Rectal smooth muscle tissue (tissue), 1 donor: Measurements from ENCODE around the gene ZNF705A.
A peak's percentile ranks its signal among the peaks of the same experiment; 100 is the strongest.
"Not testable (repeated sequence)": the region's sequence is repeated elsewhere in the genome, so short reads cannot be mapped to it uniquely, and the experiment has no call there.

Experiments
- H3K27ac ChIP-seq: one replicate; pipeline ENCODE4 v1.7.0; 2013; ENCODE audit warnings: low read depth, low read length, inconsistent platforms
- H3K27me3 ChIP-seq: one replicate; pipeline ENCODE4 v1.7.0; 2013; ENCODE audit warnings: low read length; ENCODE audit not compliant: control insufficient read depth, insufficient read depth
- H3K36me3 ChIP-seq: one replicate; pipeline ENCODE4 v1.7.0; 2013; ENCODE audit warnings: low read length; ENCODE audit not compliant: control insufficient read depth, insufficient read depth
- H3K4me1 ChIP-seq: one replicate; pipeline ENCODE4 v1.7.0; 2013; ENCODE audit warnings: low read length; ENCODE audit not compliant: control insufficient read depth, insufficient read depth
- H3K4me3 ChIP-seq: one replicate; pipeline ENCODE4 v1.7.0; 2013; ENCODE audit warnings: low read length
- H3K9ac ChIP-seq: one replicate; pipeline ENCODE4 v1.7.0; 2013; ENCODE audit warnings: low read length

Gene ZNF705A

DNA sequence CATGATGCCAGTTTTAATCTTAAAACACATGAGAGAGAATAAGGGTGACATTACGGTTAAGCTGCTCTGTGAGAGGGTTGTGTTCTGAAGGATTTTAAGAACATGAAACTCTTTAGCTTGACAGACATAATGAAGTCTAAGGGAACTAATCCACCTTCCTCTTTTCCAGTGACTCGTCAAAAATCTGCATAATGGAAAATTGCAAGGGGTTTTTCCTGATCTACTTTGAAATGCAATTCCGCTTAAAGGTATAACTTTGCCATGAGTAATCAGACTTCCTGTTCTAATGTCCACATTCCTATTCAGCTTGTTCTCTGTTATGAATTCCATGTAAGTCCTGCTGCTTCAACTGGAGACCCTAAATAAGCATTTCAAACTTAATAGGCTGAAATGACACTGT, at the start of gene ZNF705A:
ZNF705A (plus strand) TSS at position 171 of the 400 bp plus-strand sequence. CDS start 15,611 bp downstream, outside the sequence.
- Histone ChIP-seq H3K27me3 (no peaks in the 10 kb centered on the region), H3K27ac (no peak within 1 kb of the TSS), H3K36me3 (no peaks in the 10 kb centered on the region), H3K9ac (no peak within 1 kb of the TSS), H3K4me3 (no peak within 1 kb of the TSS), H3K4me1 (no peaks in the 10 kb centered on the region)

DNA sequence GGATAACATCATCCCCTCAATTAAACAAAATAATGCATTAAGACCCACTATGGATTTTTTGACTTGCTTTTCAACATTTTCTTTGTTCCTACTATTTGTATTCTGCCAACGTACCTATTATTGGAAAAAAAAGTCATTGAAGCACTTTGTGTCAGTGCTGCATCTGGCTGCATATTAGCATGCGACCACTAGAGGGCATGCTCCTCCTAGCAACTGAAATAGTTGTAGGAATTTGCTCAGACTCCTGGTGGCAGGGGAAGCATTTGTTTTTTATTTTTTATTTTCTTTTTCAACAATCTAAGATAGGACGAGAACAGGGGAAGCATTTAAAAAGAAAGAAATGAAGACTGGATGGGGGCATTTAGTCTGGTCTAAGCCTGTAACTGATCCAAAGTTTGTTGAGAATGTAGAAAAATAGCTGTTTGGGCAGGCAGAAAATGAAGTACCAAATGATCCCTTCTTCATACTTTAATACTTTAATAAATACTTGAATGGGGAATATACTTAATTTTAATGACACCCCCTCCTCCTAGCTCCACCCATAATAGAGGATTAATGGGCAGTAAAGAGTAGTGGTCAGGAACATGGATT, 47.9 kb upstream of the ZNF705A start:
- Histone ChIP-seq H3K4me1 (no peaks in the 10 kb centered on the region), H3K36me3 (no peaks in the 10 kb centered on the region), H3K4me3 (no peak overlapping the region), H3K27ac (no peak overlapping the region), H3K9ac (no peak overlapping the region), H3K27me3 (no peaks in the 10 kb centered on the region)

DNA sequence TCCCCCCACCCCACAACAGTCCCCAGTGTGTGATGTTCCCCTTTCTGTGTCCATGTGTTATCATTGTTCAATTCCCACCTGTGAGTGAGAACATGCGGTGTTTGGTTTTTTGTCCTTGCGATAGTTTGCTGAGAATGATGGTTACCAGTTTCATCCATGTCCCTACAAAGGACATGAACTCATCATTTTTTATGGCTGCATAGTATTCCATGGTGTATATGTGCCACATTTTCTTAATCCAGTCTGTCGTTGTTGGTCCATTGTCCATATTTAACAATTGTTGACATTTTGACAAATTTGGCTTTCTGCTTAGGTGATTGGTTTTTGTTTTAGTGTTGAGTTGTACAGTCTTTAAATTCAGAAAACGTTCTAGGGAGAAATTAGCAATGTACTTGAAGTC, 43.7 kb upstream of the ZNF705A start:
- H3K27ac ChIP-seq, H3K36me3 ChIP-seq, H3K4me1 ChIP-seq, H3K9ac ChIP-seq, H3K4me3 ChIP-seq, H3K27me3 ChIP-seq: not testable (repeated sequence)

DNA sequence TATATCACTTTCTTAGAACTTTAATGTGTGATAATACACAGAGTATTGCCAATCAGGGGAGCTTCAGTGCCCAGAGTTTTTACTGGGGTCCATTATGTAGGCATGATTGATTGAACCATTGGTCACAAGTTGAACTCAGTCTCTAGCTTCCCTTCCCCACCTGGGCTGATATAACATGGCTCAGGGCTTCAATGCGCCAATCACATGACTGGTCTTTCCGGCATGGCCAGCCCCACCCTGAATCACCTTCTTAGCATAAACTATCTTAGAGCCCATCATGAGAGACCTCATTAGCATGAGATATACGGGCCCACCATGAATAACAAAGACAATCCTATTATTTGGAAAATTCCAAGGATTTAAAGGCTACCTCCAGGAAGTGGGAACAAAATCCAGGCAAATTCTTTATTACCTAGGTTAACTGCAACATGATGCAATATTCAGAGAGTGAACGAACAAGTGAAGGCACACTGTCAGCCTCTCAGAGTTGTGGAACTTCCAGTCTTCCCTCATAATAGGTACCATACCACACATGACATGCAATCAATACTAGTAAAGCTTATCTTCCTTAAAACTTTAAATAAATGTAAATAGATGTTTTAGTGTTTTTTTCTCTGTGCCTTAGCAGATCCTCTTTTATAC, 36.6 kb upstream of the ZNF705A start:
- Histone ChIP-seq H3K4me3 (no peak overlapping the region), H3K27ac (no peak overlapping the region)

DNA sequence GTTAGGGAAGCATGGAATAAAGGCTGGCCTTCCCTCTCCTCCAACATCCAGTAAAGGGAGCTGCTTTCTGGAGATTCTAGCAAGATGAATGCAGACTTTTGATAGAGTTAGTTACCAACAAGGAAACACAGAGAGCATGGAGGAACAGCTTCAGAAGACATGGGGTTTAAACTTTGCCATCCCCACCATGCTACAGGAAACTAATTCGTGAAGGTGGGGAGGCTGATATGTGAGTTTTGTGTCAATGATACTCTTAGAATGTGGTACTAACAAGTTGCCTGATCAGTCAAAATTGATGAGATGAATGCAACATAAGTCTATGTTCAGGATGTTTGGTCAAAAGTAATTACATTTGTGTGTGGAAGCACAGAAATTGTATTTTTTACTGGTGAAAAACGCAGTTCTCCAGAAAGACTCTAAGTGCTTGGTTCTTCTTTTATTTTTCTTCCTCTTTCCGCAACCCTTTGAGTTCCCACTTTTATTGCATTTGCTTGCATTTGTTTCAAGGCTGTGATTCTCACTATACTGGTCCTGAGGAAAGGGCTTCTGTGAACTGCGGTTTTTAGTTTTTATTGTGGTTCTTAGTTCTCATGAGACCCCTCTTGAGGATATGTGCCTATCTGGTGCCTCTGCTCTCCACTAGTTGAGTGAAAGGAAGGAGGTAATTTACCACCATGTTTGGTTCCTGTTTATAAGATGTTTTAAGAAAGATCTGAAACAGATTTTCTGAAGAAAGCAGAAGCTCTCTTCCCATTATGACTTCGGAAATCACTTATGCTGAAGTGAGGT, 33.5 kb upstream of the ZNF705A start, which contains the start of gene CLEC4A:
CLEC4A (plus strand) TSS at position 494 of the 789 bp plus-strand sequence; CDS start at position 756, 262 bp downstream.
- no peak within 1 kb of the TSS for H3K27ac ChIP-seq
- no peaks in the 10 kb centered on the region for H3K4me1 ChIP-seq

More for the DNA sequence above, 36.6 kb upstream of the ZNF705A start:
- Histone ChIP-seq H3K36me3 (no peaks in the 10 kb centered on the region), H3K9ac (no peak overlapping the region), H3K4me1 (no peaks in the 10 kb centered on the region), H3K27me3 (no peaks in the 10 kb centered on the region)

DNA sequence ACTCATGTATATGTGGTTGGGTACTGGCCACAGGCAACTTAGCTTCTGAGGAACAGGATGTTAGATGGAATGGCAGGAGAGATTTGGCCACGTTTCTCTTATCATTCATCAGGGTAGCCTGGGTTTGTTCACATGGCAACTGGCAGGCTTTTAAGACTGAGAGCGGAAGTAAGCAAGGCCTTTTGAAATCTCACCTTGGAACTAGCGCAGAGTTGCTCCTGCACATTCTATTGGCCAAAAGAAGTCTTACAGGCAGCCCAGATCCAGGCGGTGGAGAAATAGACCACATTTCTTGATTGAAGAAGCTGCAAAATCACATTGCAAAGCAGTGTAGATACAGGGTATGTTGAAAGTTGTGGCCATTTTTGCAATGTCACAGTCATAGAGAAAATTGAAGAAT, 29.7 kb upstream of the ZNF705A start:
- no peak overlapping the region for H3K4me3 ChIP-seq
- H3K27ac ChIP-seq = no peak overlapping the region
- no peaks in the 10 kb centered on the region for H3K36me3 ChIP-seq
- H3K27me3 ChIP-seq = no peaks in the 10 kb centered on the region
- no peak overlapping the region for H3K9ac ChIP-seq
- H3K4me1 ChIP-seq = no peaks in the 10 kb centered on the region

More for the DNA sequence above, 33.5 kb upstream of the ZNF705A start, which contains the start of gene CLEC4A:
- no peaks in the 10 kb centered on the region for H3K27me3 ChIP-seq
- no peak within 1 kb of the TSS for H3K9ac ChIP-seq
- no peak within 1 kb of the TSS for H3K4me3 ChIP-seq
- H3K36me3 ChIP-seq = no peaks in the 10 kb centered on the region

DNA sequence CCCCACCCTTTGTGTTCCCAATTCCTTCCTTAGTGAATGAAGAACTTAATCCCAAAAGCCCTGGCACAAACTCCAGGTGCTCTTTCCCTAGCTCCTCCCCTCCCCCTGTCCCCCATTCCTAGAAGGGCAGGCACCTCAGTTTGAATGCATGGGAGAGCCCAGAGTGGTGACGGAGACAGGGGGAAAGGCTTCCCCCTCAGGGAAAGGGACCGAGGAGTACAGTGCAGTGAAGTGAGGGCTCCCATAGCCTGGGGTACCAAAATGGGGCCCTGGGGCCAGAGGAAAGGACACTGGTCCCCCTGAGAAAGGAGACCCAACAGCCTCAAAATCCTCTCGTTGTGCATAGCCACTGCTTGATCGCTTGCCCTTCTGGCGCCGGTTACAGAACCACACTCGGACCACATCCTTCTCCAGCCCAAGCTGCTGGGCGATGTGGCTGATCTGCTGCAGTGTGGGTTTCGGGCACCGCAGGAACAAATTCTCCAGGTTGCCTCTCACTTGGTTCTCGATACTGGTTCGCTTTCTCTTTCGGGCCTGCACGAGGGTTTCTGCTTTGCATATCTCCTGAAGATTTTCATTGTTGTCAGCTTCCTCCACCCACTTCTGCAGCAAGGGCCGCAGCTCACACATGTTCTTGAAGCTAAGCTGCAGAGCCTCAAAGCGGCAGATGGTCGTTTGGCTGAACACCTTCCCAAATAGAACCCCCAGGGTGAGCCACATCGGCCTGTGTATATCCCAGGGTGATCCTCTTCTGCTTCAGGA, 23.0 kb upstream of the ZNF705A start:
- not testable (repeated sequence) for H3K27me3 ChIP-seq, H3K4me3 ChIP-seq, H3K27ac ChIP-seq, H3K36me3 ChIP-seq, H3K9ac ChIP-seq, H3K4me1 ChIP-seq

DNA sequence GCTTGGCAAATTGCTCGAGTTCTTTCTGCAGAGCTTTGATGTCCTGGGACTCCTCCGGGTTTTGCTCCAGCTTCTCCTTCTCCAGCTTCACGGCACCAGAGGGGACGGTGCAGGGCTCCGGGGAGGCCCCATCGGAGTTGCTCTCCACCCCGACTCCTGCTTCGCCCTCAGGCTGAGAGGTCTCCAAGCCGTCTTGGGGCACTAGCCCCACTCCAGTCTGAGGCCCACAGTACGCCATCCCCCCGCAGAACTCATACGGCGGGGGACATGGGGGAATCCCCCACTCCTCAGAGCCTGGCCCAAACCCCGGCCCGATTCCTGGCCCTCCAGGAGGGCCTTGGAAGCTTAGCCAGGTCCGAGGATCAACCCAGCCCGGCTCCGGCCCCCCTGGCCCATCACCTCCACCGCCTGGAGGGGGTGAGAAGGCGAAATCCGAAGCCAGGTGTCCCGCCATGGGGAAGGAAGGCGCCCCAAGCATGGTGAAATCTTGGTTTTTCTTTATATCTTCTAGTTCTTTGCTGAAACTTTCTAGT, 22.4 kb upstream of the ZNF705A start:
- not testable (repeated sequence) for H3K4me1 ChIP-seq, H3K36me3 ChIP-seq, H3K9ac ChIP-seq, H3K4me3 ChIP-seq, H3K27ac ChIP-seq, H3K27me3 ChIP-seq

DNA sequence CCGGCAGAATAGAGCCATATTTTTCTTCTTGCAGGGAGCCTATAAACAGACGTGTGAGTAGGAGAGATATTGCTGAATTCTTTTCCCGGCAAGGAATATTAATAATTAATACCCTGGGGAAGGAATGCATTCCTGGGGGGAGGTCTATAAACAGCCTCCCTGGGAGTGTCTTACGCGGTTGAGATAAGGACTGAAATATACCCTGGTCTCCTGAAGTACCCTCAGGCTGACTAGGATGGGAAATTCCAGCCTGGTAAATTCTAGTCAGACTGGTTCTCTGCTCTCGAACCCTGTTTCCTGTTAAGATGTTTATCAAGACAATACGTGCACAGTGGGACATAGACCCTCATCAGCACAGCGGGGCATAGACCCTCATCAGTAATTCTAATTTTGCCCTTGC, 15.2 kb upstream of the ZNF705A start:
- H3K36me3 ChIP-seq, H3K4me3 ChIP-seq, H3K27me3 ChIP-seq, H3K9ac ChIP-seq, H3K27ac ChIP-seq, H3K4me1 ChIP-seq: not testable (repeated sequence)

DNA sequence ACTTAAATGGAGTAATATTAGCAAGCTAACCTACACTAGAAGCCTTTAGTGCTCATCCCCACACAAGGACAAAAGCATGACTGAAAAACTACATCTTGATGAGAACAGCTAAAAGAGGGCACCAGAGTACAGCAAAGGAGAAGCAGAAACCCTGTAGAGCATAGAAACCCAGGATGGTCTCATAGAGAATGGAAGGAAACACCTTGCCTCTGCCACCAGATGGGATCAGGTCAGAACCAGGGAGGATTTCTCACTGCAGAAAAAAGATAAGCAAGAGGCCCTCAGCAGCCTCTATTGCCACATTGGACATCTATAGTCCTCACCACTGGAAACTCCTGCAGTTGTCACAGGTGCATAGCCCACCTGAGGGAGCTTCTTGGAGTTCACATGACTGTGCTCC, 13.6 kb upstream of the ZNF705A start:
- H3K4me1 ChIP-seq = no peaks in the 10 kb centered on the region
- H3K27ac ChIP-seq = no peak overlapping the region
- H3K27me3 ChIP-seq = no peaks in the 10 kb centered on the region
- H3K4me3 ChIP-seq = no peak overlapping the region
- H3K36me3 ChIP-seq = no peaks in the 10 kb centered on the region
- H3K9ac ChIP-seq = no peak overlapping the region

DNA sequence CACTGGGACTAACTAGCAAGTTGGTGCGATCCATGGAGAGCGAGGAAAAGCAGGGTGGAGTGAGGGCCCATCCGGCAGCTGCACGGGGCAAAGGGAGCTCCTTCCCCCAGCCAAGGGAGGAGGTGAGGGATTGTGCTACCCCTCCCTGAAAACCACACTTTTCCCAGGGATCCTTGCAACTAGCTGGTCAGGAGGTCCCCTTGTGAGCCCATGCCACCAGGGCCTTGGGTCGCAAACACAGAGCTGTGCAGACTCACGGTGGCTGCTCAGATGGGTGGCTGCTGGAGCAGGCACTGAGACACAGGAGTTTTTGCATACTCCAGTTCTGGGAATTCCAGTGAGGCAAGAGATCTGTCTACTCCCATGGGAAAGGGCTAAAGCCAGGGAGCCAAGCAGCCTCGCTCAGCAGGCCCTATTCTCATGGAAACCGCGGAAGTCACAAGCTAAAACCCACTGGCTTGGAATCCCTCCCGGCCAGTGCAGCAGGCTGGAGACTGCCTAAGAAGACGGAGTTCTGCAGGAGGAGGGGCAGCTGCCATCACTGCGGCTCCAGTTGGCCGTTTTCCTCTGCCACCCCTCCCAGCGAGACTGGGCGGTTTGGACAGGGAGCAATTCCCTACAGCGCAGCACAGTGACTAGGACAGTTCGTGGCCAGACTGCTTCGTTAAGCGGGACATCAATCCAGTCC, 10.9 kb upstream of the ZNF705A start:
- Histone ChIP-seq H3K4me3 (peak overlapping the region; percentile 10), H3K36me3 (no peaks in the 10 kb centered on the region), H3K9ac (no peak overlapping the region), H3K4me1 (no peaks in the 10 kb centered on the region), H3K27me3 (no peaks in the 10 kb centered on the region), H3K27ac (no peak overlapping the region)

DNA sequence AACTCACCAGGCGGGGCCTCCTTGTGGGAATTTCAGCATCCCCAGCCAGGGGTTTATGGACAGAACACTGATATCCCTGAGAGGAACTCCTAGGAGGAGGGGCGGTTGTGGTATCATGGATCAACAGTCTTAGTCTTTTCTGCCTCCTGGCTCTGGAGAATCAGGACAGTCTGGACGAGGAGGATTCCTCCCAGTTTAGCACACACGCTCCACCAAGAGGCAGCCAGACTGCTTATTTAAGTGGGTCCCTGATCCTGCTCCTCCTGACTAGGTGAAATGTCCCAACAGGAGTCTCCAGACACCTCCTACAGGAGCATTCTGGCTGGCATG, 10.4 kb upstream of the ZNF705A start:
- Histone ChIP-seq H3K36me3 (no peaks in the 10 kb centered on the region), H3K4me3 (peak overlapping the region; percentile 10), H3K4me1 (no peaks in the 10 kb centered on the region), H3K9ac (no peak overlapping the region), H3K27ac (no peak overlapping the region), H3K27me3 (no peaks in the 10 kb centered on the region)
